Eye (tissue), 1 donor: ENCODE data around the gene TNRC6B.
"Not testable (repeated sequence)": the region's sequence is repeated elsewhere in the genome, so short reads cannot be mapped to it uniquely, and the experiment has no call there.

Experiments
- DNase-seq: peaks from one replicate; pipeline ENCODE4 v3.0.0-alpha.2; 2015

Gene TNRC6B

GRCh38 chr22:40183603-40184002 lies 5.9 kb downstream of the TNRC6B start:
- not testable (repeated sequence) for DNase-seq

GRCh38 chr22:40187389-40187788 lies 9.7 kb downstream of the TNRC6B start:
- DNase-seq: no peak

GRCh38 chr22:40189997-40190396 lies 12.3 kb downstream of the TNRC6B start:
- no peak for DNase-seq

- DNase-seq: no peak
These were observed 12.8 kb downstream of the TNRC6B start for GRCh38 chr22:40190501-40190900.

- DNase-seq: peak; percentile 51
These were observed 16.0 kb downstream of the TNRC6B start for GRCh38 chr22:40193429-40194421.

GRCh38 chr22:40194656-40195055 lies 16.9 kb downstream of the TNRC6B start:
- no peak for DNase-seq

GRCh38 chr22:40196628-40197360 lies 19.1 kb downstream of the TNRC6B start:
- DNase-seq: no peak

GRCh38 chr22:40197421-40197820 lies 19.7 kb downstream of the TNRC6B start:
- DNase-seq: not testable (repeated sequence)

- no peak for DNase-seq
These were observed 21.0 kb downstream of the TNRC6B start for GRCh38 chr22:40198733-40199132.

- no peak for DNase-seq
These were observed 21.5 kb downstream of the TNRC6B start for GRCh38 chr22:40199223-40199622.

GRCh38 chr22:40199852-40200251 lies 22.1 kb downstream of the TNRC6B start:
- no peak for DNase-seq

- DNase-seq: no peak
These were observed 23.2 kb downstream of the TNRC6B start for GRCh38 chr22:40200795-40201530.

GRCh38 chr22:40202225-40202944 lies 24.7 kb downstream of the TNRC6B start:
- DNase-seq: no peak

- no peak for DNase-seq
These were observed 25.8 kb downstream of the TNRC6B start for GRCh38 chr22:40203572-40203971.

- DNase-seq: peak; percentile 74
These were observed 26.8 kb downstream of the TNRC6B start for GRCh38 chr22:40204321-40205116.

- DNase-seq: no peak
These were observed 28.8 kb downstream of the TNRC6B start for GRCh38 chr22:40206561-40206960.

- DNase-seq: no peak
These were observed 33.1 kb downstream of the TNRC6B start for GRCh38 chr22:40210818-40211217.

GRCh38 chr22:40211476-40212054 lies 33.8 kb downstream of the TNRC6B start:
- no peak for DNase-seq

- no peak for DNase-seq
These were observed 34.4 kb downstream of the TNRC6B start for GRCh38 chr22:40212121-40212520.

GRCh38 chr22:40213478-40213877 lies 35.8 kb downstream of the TNRC6B start:
- DNase-seq: peak; percentile 41

GRCh38 chr22:40215266-40215665 lies 37.5 kb downstream of the TNRC6B start:
- no peak for DNase-seq
